Osteocyte (in vitro differentiated cells): ENCODE data around the gene RIPK1. TPM values are rescaled to one million over a fixed set of nuclear protein-coding genes. Genes with fewer than 3 reads are reported as not detected.
"Not testable (repeated sequence)": the region's sequence is repeated elsewhere in the genome, so short reads cannot be mapped to it uniquely, and the experiment has no call there.

Experiments
- DNase-seq: peaks from one replicate; pipeline ENCODE4 v3.0.0; 2021; ENCODE audit warnings: mixed read lengths; ENCODE audit not compliant: unreplicated experiment; ENCODE audit errors: extremely low spot score
- H3K27ac Mint-ChIP-seq: one replicate; pipeline ENCODE4 v1.8.0; 2021; ENCODE audit warnings: mild to moderate bottlenecking, mixed read lengths; ENCODE audit not compliant: unreplicated experiment
- H3K27me3 Mint-ChIP-seq: one replicate; pipeline ENCODE4 v1.8.0; 2021; ENCODE audit warnings: mixed read lengths; ENCODE audit not compliant: unreplicated experiment
- H3K36me3 Mint-ChIP-seq: one replicate; pipeline ENCODE4 v1.8.0; 2021; ENCODE audit warnings: mixed read lengths; ENCODE audit not compliant: unreplicated experiment
- H3K4me1 Mint-ChIP-seq: one replicate; pipeline ENCODE4 v1.8.0; 2021; ENCODE audit warnings: mixed read lengths; ENCODE audit not compliant: unreplicated experiment
- H3K4me3 Mint-ChIP-seq: one replicate; pipeline ENCODE4 v1.8.0; 2021; ENCODE audit warnings: mild to moderate bottlenecking, moderate library complexity, mixed read lengths; ENCODE audit not compliant: unreplicated experiment
- H3K9me3 Mint-ChIP-seq: one replicate; pipeline ENCODE4 v1.8.0; 2021; ENCODE audit warnings: mixed read lengths; ENCODE audit not compliant: unreplicated experiment
- CTCF ChIP-seq: fragments of 200-600 bp; sonication (generic); IDR thresholded peaks from 2 replicates; pipeline ENCODE4 v1.5.0; 2021; ENCODE audit warnings: antibody characterized with exemption, mild to moderate bottlenecking, moderate library complexity
- total RNA-seq: library from RNA; stranded (reverse); gene quantifications from 2 replicates; pipeline ENCODE4 v1.2.1, GENCODE V29; 2021

RIPK1 gene
- total RNA-seq, 1 donor from 2014 or later: 28.1 TPM

- no peak for TF ChIP-seq CTCF
- H3K4me3 Mint-ChIP-seq: no peak overlapping the region
- no peaks in the 10 kb centered on the region for H3K27me3 Mint-ChIP-seq
- DNase-seq: no peak
- no peak overlapping the region for H3K27ac Mint-ChIP-seq
- peaks cover 57% of the 10 kb centered on the region for H3K4me1 Mint-ChIP-seq
- peaks cover 6% of the 10 kb centered on the region for H3K36me3 Mint-ChIP-seq
- no peaks in the 10 kb centered on the region for H3K9me3 Mint-ChIP-seq
These were observed 4.5 kb downstream of the RIPK1 start for GRCh38 chr6:3072798-3073197.

GRCh38 chr6:3073382-3073781 lies 5.1 kb downstream of the RIPK1 start:
- Mint-ChIP-seq H3K4me1 (peaks cover 53% of the 10 kb centered on the region), H3K27me3 (no peaks in the 10 kb centered on the region), H3K4me3 (no peak overlapping the region), H3K36me3 (peaks cover 11% of the 10 kb centered on the region), H3K27ac (no peak overlapping the region), H3K9me3 (no peaks in the 10 kb centered on the region)
- TF ChIP-seq CTCF: no peak
- no peak for DNase-seq

GRCh38 chr6:3075772-3076113 lies 7.4 kb downstream of the RIPK1 start:
- TF ChIP-seq CTCF: no peak
- H3K4me1 Mint-ChIP-seq: peaks cover 39% of the 10 kb centered on the region
- peak overlapping the region; percentile 86 for H3K27ac Mint-ChIP-seq
- H3K36me3 Mint-ChIP-seq: peaks cover 23% of the 10 kb centered on the region
- H3K9me3 Mint-ChIP-seq: no peaks in the 10 kb centered on the region
- H3K4me3 Mint-ChIP-seq: peak overlapping the region; percentile 38
- no peaks in the 10 kb centered on the region for H3K27me3 Mint-ChIP-seq
- DNase-seq: no peak

GRCh38 chr6:3076320-3076719 lies 8.0 kb downstream of the RIPK1 start:
- Mint-ChIP-seq H3K4me1 (peaks cover 33% of the 10 kb centered on the region), H3K9me3 (no peaks in the 10 kb centered on the region), H3K27me3 (no peaks in the 10 kb centered on the region), H3K4me3 (no peak overlapping the region), H3K27ac (no peak overlapping the region), H3K36me3 (peaks cover 29% of the 10 kb centered on the region)
- no peak for TF ChIP-seq CTCF
- DNase-seq: no peak

- Mint-ChIP-seq H3K9me3 (no peaks in the 10 kb centered on the region), H3K27me3 (no peaks in the 10 kb centered on the region), H3K27ac (peak overlapping the region; percentile 42), H3K4me1 (peaks cover 29% of the 10 kb centered on the region), H3K36me3 (peaks cover 35% of the 10 kb centered on the region), H3K4me3 (no peak overlapping the region)
- TF ChIP-seq CTCF: no peak
- DNase-seq: no peak
These were observed 9.1 kb downstream of the RIPK1 start for GRCh38 chr6:3077430-3077829.

- not testable (repeated sequence) for DNase-seq, H3K4me3 Mint-ChIP-seq, H3K27me3 Mint-ChIP-seq, H3K27ac Mint-ChIP-seq, H3K9me3 Mint-ChIP-seq
- peaks cover 25% of the 10 kb centered on the region for H3K4me1 Mint-ChIP-seq
- H3K36me3 Mint-ChIP-seq: peaks cover 51% of the 10 kb centered on the region
These were observed 10.7 kb downstream of the RIPK1 start for GRCh38 chr6:3078952-3079351.
